GM08714 (cell line): Measurements from ENCODE around the gene SSTR3.
A peak's percentile ranks its signal among the peaks of the same experiment; 100 is the strongest.

Experiments
- H3K4me3 ChIP-seq: fragments of 200-500 bp; sonication (Bioruptor generic); 2 replicates; pipeline ENCODE4 v1.5.1; 2014; ENCODE audit warnings: mild to moderate bottlenecking, low read length, inconsistent platforms
- ZNF274 ChIP-seq: IDR thresholded peaks from 2 replicates; pipeline ENCODE4 v1.6.1; 2012; ENCODE audit warnings: mild to moderate bottlenecking, low read depth, low read length

SSTR3 gene

GRCh38 chr22:37228106-37229011 is 16.1 kb upstream of the SSTR3 start:
- no peak for TF ChIP-seq ZNF274
- H3K4me3 ChIP-seq: no peak overlapping the region

GRCh38 chr22:37226514-37226913 is 14.2 kb upstream of the SSTR3 start:
- no peak overlapping the region for H3K4me3 ChIP-seq
- TF ChIP-seq ZNF274: no peak

- no peak overlapping the region for H3K4me3 ChIP-seq
Observed at GRCh38 chr22:37226087-37226486, 13.8 kb upstream of the SSTR3 start.

GRCh38 chr22:37225481-37225880 is 13.2 kb upstream of the SSTR3 start:
- no peak for TF ChIP-seq ZNF274
- H3K4me3 ChIP-seq: no peak overlapping the region

More at GRCh38 chr22:37226087-37226486, 13.8 kb upstream of the SSTR3 start:
- TF ChIP-seq ZNF274: no peak

GRCh38 chr22:37224757-37225420 is 12.6 kb upstream of the SSTR3 start:
- TF ChIP-seq ZNF274: no peak
- no peak overlapping the region for H3K4me3 ChIP-seq

- no peak overlapping the region; the same call in 1 of the 2 replicates for H3K4me3 ChIP-seq
- TF ChIP-seq ZNF274: no peak
Observed at GRCh38 chr22:37223965-37224551, 11.8 kb upstream of the SSTR3 start.

GRCh38 chr22:37222440-37222971 is 10.2 kb upstream of the SSTR3 start:
- no peak overlapping the region for H3K4me3 ChIP-seq
- TF ChIP-seq ZNF274: no peak

- no peak overlapping the region for H3K4me3 ChIP-seq
- no peak for TF ChIP-seq ZNF274
Observed at GRCh38 chr22:37221424-37222333, 9.4 kb upstream of the SSTR3 start.

GRCh38 chr22:37220543-37220981 is 8.3 kb upstream of the SSTR3 start:
- H3K4me3 ChIP-seq: peak overlapping the region; percentile 58; the same call in 1 of the 2 replicates
- no peak for TF ChIP-seq ZNF274

GRCh38 chr22:37219533-37219932 is 7.3 kb upstream of the SSTR3 start:
- TF ChIP-seq ZNF274: no peak
- H3K4me3 ChIP-seq: peak overlapping the region; percentile 58; the same call in 1 of the 2 replicates

GRCh38 chr22:37218771-37219411 is 6.6 kb upstream of the SSTR3 start:
- no peak for TF ChIP-seq ZNF274
- H3K4me3 ChIP-seq: peak overlapping the region; percentile 58; the same call in 1 of the 2 replicates

- no peak for TF ChIP-seq ZNF274
- peak overlapping the region; percentile 6; the same call in 1 of the 2 replicates for H3K4me3 ChIP-seq
Observed at GRCh38 chr22:37218399-37218770, 6.1 kb upstream of the SSTR3 start.

GRCh38 chr22:37215890-37216289 is 3.6 kb upstream of the SSTR3 start:
- no peak for TF ChIP-seq ZNF274
- H3K4me3 ChIP-seq: no peak overlapping the region; the same call in 1 of the 2 replicates
